Measurements from ENCODE around the gene PRIMPOL.

- no peak for TF ChIP-seq CTCF (IDR thresholded peaks at IDR 0.05)
- TF ChIP-seq POLR2A (IDR thresholded peaks at IDR 0.05): no peak
These were observed 8.1 kb upstream of the PRIMPOL start for GRCh38 chr4:184641451-184641850.

All from Peyer's patch (tissue), 4 donors.